ENCODE data around the gene SPSB2.
A peak's percentile ranks its signal among the peaks of the same experiment; 100 is the strongest.

SPSB2 gene

DNA sequence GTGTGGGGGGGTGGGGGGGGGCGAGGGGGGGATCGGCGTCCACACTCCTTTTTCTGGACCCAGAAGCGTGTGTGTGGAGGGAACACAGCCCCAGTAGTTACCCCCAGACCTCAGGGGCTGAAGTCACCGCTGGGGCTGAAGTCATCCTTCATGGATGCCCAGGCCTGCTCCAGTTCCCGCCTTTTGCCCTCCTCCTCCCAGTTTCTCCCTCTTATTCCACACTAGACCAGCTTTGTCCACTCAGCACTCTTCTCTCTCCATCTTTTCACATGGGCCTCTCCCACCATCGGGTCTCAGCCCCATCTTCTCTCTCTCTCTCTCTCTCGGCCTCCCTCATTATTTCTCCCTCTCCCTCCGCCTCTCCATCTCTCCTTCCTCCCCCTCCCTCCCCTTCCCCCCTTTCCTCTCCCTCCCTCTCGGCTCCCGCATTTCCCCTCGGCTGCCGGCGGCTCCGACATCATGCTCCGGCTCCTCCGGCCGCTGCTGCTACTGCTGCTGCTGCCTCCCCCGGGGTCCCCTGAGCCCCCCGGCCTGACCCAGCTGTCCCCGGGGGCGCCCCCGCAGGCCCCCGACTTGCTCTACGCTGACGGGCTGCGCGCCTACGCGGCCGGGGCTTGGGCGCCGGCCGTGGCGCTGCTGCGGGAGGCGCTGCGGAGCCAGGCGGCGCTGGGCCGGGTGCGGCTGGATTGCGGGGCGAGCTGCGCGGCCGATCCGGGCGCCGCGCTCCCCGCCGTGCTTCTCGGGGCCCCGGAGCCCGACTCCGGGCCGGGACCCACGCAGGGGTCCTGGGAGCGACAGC lies 44.9 kb downstream of the SPSB2 start, which contains the start of gene P3H3:
TSS of gene P3H3 (plus strand) at position 426 of the 799 bp plus-strand sequence. CDS start at position 460, 34 bp downstream.
- DNase-seq (ENCODE audit: low read depth, low spot score) = no peak
- CTCF ChIA-PET = interaction anchor here (0.8 to 17.9 kb wide), 12 partner anchors 6 to 208 kb away, joined by 3 to 316 read pairs (median 44); partner anchors contain the start of genes CDCA3, GNB3, MLF2 and PTMS
- TF ChIP-seq, protein P1, sequence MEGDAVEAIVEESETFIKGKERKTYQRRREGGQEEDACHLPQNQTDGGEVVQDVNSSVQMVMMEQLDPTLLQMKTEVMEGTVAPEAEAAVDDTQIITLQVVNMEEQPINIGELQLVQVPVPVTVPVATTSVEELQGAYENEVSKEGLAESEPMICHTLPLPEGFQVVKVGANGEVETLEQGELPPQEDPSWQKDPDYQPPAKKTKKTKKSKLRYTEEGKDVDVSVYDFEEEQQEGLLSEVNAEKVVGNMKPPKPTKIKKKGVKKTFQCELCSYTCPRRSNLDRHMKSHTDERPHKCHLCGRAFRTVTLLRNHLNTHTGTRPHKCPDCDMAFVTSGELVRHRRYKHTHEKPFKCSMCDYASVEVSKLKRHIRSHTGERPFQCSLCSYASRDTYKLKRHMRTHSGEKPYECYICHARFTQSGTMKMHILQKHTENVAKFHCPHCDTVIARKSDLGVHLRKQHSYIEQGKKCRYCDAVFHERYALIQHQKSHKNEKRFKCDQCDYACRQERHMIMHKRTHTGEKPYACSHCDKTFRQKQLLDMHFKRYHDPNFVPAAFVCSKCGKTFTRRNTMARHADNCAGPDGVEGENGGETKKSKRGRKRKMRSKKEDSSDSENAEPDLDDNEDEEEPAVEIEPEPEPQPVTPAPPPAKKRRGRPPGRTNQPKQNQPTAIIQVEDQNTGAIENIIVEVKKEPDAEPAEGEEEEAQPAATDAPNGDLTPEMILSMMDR (IDR thresholded peaks at IDR 0.05; ENCODE audit: insufficient read depth, low read length, missing control alignments) = no peak
- peak within 1 kb of the TSS; percentile 91 for H3K4me3 ChIP-seq (ENCODE audit: low read depth, low read length)
- POLR2A ChIA-PET = interaction anchor here (1.4 to 4.6 kb wide), 9 partner anchors 13 to 104 kb away, joined by 3 to 25 read pairs (median 14); partner anchors contain the start of genes CDCA3, COPS7A, GNB3 and MLF2

DNA sequence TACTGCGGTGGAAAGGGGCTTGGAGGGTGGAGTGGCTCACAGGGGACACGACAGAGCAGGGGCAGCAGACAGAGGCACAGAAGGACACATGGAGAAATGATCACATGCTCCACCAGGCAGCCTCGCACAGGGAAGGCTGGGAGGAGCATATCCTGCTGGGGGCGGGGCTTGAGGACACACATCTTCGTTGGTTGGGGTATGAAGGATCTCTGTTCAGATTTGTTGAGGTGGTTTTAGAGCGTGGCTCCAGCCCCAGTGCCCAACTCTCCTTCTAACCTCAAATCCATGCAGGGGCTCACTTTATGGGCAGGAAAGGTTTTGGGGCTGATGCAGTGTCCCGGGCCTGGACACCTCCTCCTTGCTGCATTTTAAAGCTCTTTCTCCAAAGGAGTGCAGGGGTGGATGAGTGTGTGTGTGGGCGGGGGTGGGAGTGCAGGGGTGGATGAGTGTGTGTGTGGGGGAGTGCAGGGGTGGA lies 45.6 kb downstream of the SPSB2 start:
- CTCF ChIA-PET = interaction anchor here (1.2 to 17.9 kb wide), 12 partner anchors 7 to 104 kb away, joined by 3 to 316 read pairs (median 44); partner anchors contain the start of genes CDCA3, COPS7A, GNB3 and MLF2
- peak overlapping the region; percentile 46 for H3K4me3 ChIP-seq (ENCODE audit: low read depth, low read length)

DNA sequence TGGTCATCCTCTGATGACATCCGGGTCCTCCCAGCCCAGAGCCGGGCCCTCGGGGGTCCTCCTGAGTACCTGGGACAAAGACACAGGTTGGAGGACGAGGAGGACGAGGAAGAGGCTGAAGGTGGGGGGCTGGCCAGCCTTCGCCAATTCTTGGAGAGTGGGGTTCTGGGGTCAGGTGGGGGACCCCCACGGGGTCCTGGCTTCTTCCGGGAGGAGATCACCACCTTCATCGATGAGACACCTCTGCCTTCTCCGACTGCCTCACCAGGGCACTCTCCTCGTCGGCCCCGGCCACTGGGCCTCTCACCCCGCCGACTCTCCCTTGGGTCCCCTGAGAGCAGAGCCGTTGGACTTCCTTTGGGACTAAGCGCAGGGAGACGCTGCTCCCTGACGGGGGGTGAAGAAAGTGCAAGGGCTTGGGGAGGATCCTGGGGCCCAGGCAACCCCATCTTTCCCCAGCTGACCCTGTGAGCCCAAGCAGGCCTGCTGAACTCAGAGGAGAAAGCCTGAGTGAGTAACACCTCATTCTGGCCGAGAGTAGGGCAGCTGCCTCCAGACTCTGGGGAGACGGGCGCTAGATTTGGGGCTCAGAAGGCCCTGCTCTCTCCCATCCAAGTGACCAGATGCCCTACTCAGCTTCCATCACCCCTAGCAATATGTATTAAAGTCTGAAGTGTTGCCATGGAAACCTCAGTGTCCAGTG lies 46.2 kb downstream of the SPSB2 start:
- H3K4me3 ChIP-seq (ENCODE audit: low read depth, low read length) = no peak overlapping the region; the same call in 1 of the 2 replicates
- TF ChIP-seq, protein P1 (IDR thresholded peaks at IDR 0.05; ENCODE audit: insufficient read depth, low read length, missing control alignments) = no peak
- ChIA-PET CTCF (interaction anchor here (0.8 to 17.9 kb wide), 19 partner anchors 8 to 256 kb away, joined by 3 to 316 read pairs (median 19); partner anchors contain the start of genes CDCA3, COPS7A, GNB3 and MLF2), POLR2A (interaction anchor here (0.6 to 4.6 kb wide), 8 partner anchors 14 to 145 kb away, joined by 3 to 24 read pairs (median 4); partner anchors contain the start of genes CDCA3, COPS7A, GNB3 and MLF2)
- DNase-seq (ENCODE audit: low read depth, low spot score) = no peak

More for the DNA sequence above, 45.6 kb downstream of the SPSB2 start:
- TF ChIP-seq, protein P1 (IDR thresholded peaks at IDR 0.05; ENCODE audit: insufficient read depth, low read length, missing control alignments) = no peak
- POLR2A ChIA-PET = interaction anchor here (0.7 to 4.6 kb wide), 9 partner anchors 13 to 103 kb away, joined by 3 to 25 read pairs (median 14); partner anchors contain the start of genes CDCA3, COPS7A, GNB3 and MLF2
- no peak for DNase-seq (ENCODE audit: low read depth, low spot score)

DNA sequence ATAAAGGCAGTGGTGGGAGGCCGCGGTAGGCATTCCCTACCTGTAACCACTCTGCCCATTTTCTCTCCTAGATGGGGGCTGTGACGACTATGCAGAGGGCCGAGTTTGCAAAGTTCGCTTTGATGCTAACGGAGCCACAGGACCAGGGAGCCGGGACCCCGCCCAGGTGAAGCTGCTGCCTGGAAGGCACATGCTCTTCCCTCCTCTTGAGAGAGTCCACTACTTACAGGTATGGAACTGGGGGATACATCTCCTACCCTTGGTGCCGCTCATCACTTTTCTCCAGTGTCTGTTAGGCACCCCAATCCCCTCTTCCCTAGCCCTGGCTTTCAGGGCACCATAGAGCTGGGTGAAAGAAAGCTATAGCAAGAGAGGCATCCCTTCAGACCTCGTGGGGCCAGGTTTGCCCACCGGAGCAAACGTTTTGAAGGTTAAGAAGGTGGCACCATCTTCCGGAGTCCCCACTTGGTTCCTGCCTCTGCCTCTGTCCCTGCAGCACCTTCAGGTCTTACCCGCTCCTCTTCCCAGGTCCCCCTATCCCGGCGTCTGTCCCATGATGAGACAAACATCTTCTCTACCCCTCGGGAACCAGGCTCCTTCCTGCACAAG lies 46.9 kb downstream of the SPSB2 start:
- H3K4me3 ChIP-seq (ENCODE audit: low read depth, low read length) = no peak overlapping the region
- TF ChIP-seq, protein P1 (IDR thresholded peaks at IDR 0.05; ENCODE audit: insufficient read depth, low read length, missing control alignments) = no peak
- no peak for DNase-seq (ENCODE audit: low read depth, low spot score)
- POLR2A ChIA-PET = interaction anchor here (0.6 to 3.7 kb wide), 3 partner anchors 45 to 145 kb away, joined by 3 to 24 read pairs (median 3); partner anchors contain the start of gene MLF2
- CTCF ChIA-PET = interaction anchor here (0.6 to 17.9 kb wide), 25 partner anchors 8 to 256 kb away, joined by 3 to 316 read pairs (median 7); partner anchors contain the start of genes CDCA3, COPS7A, GNB3 and MLF2

DNA sequence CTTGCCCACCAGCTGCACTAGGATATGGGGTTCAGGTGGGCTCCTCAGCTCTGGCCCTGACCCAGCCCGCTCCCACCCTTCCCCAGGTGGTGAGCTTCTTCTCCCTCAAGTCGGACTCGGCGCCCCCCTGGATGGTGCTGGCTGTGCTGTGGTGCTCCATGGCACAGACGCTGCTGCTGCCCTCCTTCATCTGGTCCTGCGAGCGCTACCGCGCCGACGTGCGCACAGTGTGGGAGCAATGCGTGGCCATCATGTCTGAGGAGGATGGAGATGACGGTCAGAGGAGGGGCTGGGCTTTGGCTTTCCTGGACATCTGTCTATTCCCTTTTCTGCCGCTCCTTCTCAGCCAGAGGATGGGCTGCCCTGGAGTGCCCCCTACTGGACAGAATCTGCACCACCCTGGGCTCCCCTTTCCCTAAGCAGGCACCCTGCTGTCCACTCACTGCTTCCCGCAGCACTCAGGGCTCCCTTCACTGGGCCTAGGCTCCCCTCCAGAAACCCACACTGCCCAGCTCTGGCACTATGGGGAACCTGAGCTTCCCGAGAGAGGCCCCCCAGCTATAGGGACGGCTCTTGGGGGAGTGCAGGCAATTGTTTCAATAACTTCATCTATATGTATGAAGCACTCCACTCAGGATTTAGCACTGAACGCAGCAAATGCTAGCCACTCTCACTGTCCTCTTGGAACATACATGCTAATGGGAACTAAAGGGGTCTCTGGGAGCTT lies 47.5 kb downstream of the SPSB2 start:
- H3K4me3 ChIP-seq (ENCODE audit: low read depth, low read length) = peak overlapping the region; percentile 48
- TF ChIP-seq, protein P1 (IDR thresholded peaks at IDR 0.05; ENCODE audit: insufficient read depth, low read length, missing control alignments) = peak; percentile 90
- POLR2A ChIA-PET = interaction anchor here (0.7 to 3.7 kb wide), 2 partner anchors 73 to 74 kb away, joined by 3 to 24 read pairs; partner anchors contain the start of gene MLF2
- DNase-seq (ENCODE audit: low read depth, low spot score) = peak; percentile 26
- CTCF ChIA-PET = interaction anchor here (0.6 to 17.9 kb wide), 38 partner anchors 9 to 275 kb away, joined by 3 to 316 read pairs (median 6); partner anchors contain the start of genes CDCA3, COPS7A, GNB3 and MLF2
